Nephron (organoid): Measurements from ENCODE around the gene GPR143.
A peak's percentile ranks its signal among the peaks of the same experiment; 100 is the strongest.

Source experiments
- H3K27ac Mint-ChIP-seq, 3 experiments: 2 replicates each; pipeline ENCODE4 v1.8.0; 2020; ENCODE audit warnings: mixed read lengths in 3 of 3, mild to moderate bottlenecking in 2 of 3, moderate library complexity in 1 of 3
- H3K27me3 Mint-ChIP-seq: 2 replicates; pipeline ENCODE4 v1.8.0; 2021; ENCODE audit warnings: low read depth, mild to moderate bottlenecking, moderate library complexity, mixed read lengths
- H3K36me3 Mint-ChIP-seq: 2 replicates; pipeline ENCODE4 v1.8.0; 2020; ENCODE audit warnings: low read depth, mixed read lengths
- H3K4me1 Mint-ChIP-seq: 2 replicates; pipeline ENCODE4 v1.8.0; 2020; ENCODE audit warnings: mixed read lengths
- H3K4me3 Mint-ChIP-seq, 3 experiments: 2 replicates each; pipeline ENCODE4 v1.8.0; 2020; ENCODE audit warnings: mild to moderate bottlenecking in 3 of 3, mixed read lengths in 3 of 3, moderate library complexity in 2 of 3
- H3K9me3 Mint-ChIP-seq: 2 replicates; pipeline ENCODE4 v1.8.0; 2020; ENCODE audit warnings: mixed read lengths
- TF ChIP-seq, protein P1 (sequence below), 3 experiments: fragments of 200-600 bp; sonication (generic); IDR thresholded peaks; one replicate each; pipeline ENCODE4 v1.5.0; 2021; ENCODE audit warnings: antibody characterized with exemption in 3 of 3; ENCODE audit not compliant: unreplicated experiment in 3 of 3

The GPR143 gene

DNA sequence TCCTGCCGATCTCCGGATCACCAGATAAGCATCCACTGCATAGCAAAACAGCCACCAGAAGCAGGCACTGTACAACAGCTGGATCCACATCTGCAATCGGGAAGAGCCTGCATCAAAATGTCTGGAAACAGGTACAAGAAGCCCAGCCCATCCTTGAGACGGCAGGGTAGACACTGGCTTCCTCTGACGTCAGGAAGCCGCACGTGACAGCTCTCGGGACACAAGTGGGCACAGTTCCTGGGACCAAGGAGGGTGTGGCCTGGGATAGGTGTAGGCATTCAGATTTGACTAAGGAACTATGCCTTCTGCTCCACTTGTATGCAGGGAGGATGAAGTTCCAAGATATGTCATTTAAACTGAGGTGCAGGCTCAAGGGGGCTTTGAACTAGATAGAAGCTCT is 6.3 kb downstream of the GPR143 start:
- H3K36me3 Mint-ChIP-seq = no peaks in the 10 kb centered on the region
- TF ChIP-seq, protein P1, sequence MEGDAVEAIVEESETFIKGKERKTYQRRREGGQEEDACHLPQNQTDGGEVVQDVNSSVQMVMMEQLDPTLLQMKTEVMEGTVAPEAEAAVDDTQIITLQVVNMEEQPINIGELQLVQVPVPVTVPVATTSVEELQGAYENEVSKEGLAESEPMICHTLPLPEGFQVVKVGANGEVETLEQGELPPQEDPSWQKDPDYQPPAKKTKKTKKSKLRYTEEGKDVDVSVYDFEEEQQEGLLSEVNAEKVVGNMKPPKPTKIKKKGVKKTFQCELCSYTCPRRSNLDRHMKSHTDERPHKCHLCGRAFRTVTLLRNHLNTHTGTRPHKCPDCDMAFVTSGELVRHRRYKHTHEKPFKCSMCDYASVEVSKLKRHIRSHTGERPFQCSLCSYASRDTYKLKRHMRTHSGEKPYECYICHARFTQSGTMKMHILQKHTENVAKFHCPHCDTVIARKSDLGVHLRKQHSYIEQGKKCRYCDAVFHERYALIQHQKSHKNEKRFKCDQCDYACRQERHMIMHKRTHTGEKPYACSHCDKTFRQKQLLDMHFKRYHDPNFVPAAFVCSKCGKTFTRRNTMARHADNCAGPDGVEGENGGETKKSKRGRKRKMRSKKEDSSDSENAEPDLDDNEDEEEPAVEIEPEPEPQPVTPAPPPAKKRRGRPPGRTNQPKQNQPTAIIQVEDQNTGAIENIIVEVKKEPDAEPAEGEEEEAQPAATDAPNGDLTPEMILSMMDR (IDR thresholded peaks at IDR 0.05; ENCODE audit: unreplicated experiment in 3 of 3) = no peak
- no peak overlapping the region for H3K27ac Mint-ChIP-seq
- H3K4me3 Mint-ChIP-seq = no peak overlapping the region
- H3K9me3 Mint-ChIP-seq = peaks cover 18% of the 10 kb centered on the region
- no peaks in the 10 kb centered on the region for H3K27me3 Mint-ChIP-seq
- H3K4me1 Mint-ChIP-seq = no peaks in the 10 kb centered on the region

DNA sequence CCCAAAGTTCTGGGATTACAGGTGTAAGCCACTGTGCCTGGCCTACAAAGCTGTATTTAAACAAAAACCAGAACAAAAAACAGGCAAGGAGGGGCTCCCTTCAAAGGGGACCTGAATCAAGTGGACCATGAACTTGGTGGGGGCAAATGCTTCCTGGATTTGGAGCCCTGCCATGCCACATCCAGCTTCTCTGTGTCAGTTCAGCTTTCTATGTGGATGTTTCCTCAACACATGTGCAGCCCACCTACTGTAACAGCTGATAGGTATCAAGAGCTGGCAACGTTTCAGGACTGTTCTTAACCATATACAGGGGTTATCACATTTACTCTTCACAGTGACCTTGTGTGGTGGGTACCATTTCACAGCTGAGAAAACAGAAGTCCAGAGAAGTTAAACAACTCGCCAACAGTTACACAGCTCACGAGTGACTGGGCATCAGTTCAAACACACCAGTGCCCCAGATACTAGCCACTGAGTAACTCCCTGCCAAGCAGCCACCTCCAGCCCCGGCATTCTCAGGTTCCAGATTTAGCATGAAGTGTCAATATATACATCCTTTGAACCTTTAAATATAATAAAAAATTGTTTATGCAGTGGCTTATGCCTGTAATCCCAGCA is 7.5 kb downstream of the GPR143 start:
- Mint-ChIP-seq H3K36me3 (no peaks in the 10 kb centered on the region), H3K27ac (no peak overlapping the region), H3K4me1 (no peaks in the 10 kb centered on the region), H3K4me3 (no peak overlapping the region), H3K27me3 (no peaks in the 10 kb centered on the region), H3K9me3 (peaks cover 15% of the 10 kb centered on the region)
- TF ChIP-seq, protein P1 (IDR thresholded peaks at IDR 0.05; ENCODE audit: unreplicated experiment in 3 of 3) = no peak

DNA sequence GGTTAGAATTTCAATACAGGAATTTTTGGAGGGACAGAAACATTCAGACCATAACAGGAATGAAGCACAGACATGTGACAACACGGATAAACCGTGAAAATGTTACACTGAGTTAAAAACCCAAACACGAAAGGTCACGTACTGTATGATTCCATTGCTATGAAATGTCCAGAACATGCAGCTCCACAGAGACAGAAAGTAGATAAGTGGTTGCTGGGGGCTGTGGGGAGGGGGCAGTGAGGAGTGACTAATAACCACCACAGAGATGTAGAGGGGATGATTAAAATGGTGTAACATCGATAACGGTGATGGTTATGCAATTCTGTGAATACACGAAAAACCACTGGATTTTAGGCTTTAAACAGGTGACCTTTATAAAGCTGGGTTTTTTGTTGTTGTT is 8.3 kb downstream of the GPR143 start:
- Mint-ChIP-seq H3K4me1 (no peaks in the 10 kb centered on the region), H3K9me3 (peaks cover 11% of the 10 kb centered on the region), H3K36me3 (no peaks in the 10 kb centered on the region), H3K27me3 (no peaks in the 10 kb centered on the region), H3K27ac (no peak overlapping the region), H3K4me3 (no peak overlapping the region)
- TF ChIP-seq, protein P1 (IDR thresholded peaks at IDR 0.05; ENCODE audit: unreplicated experiment in 3 of 3) = no peak

DNA sequence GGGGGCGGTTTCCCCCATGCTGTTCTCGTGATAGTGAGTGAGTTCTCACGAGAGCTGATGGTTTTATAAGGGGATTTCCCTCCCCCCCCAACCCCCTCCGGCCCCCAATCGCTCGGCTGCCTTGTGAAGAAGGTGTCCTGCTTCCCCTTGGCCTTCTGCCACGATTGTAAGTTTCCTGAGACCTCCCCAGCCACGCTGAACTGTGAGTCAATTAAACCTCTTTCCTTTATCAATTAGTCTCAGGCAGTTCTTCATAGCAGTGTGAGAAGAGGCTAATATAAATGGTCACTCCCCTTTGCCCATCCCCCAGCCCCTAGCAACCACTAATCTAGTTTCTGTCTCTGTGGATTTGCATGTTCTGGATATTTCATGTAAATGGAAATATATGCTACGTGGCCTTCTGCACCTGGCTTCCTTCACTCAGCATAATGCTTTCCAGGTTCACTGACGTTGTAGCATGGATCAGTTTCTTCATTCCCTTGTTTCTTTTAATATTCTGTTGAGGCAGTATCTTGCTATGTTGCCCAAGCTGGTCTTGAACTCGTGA is 16.4 kb downstream of the GPR143 start:
- peaks cover 6% of the 10 kb centered on the region for H3K36me3 Mint-ChIP-seq

DNA sequence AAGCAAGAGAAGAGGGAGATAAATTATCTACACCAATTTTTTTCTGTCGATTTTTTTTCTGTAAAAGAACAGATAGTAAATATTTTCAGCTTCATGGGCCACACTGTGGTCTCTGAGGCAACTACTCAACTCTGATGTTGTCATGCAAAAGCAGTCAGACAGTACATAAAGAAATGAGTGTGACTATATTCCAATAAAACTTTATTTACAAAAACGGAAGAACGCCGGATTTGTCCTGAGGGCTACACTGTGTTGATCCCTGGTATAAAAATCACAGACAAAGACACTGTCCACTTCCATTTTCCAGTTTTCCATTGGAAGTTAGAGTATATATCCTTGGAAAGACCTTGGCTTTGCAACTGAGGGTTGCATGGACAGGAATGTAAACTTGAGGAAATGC is 18.0 kb downstream of the GPR143 start:
- Mint-ChIP-seq H3K27ac (peak overlapping the region; percentile 14 to 94 (median 79)), H3K36me3 (peaks cover 10% of the 10 kb centered on the region), H3K4me1 (peaks cover 23% of the 10 kb centered on the region), H3K9me3 (peaks cover 9% of the 10 kb centered on the region), H3K27me3 (peaks cover 3% of the 10 kb centered on the region), H3K4me3 (no peak overlapping the region)
- TF ChIP-seq, protein P1 (IDR thresholded peaks at IDR 0.05; ENCODE audit: unreplicated experiment in 3 of 3) = no peak

More for the DNA sequence above, 16.4 kb downstream of the GPR143 start:
- Mint-ChIP-seq H3K4me3 (no peak overlapping the region), H3K27me3 (peaks cover 3% of the 10 kb centered on the region), H3K9me3 (peaks cover 6% of the 10 kb centered on the region), H3K27ac (peak overlapping the region in 1 of 3 experiments; percentile 35), H3K4me1 (peaks cover 23% of the 10 kb centered on the region)
- TF ChIP-seq, protein P1 (IDR thresholded peaks at IDR 0.05; ENCODE audit: unreplicated experiment in 3 of 3) = no peak
